Glutamatergic neuron (in vitro differentiated cells): ENCODE measurements around the gene NUP205. TPM values are rescaled to one million over a fixed set of nuclear protein-coding genes. Genes with fewer than 3 reads are reported as not detected.

Experiments used
- DNase-seq: peaks from one replicate; pipeline ENCODE4 v3.0.0; 2022
- H3K27ac Mint-ChIP-seq: one replicate; pipeline ENCODE4 v1.8.0; 2020; ENCODE audit warnings: mild to moderate bottlenecking, mixed read lengths, inconsistent platforms; ENCODE audit not compliant: unreplicated experiment
- H3K27me3 Mint-ChIP-seq: one replicate; pipeline ENCODE4 v1.8.0; 2020; ENCODE audit warnings: mild to moderate bottlenecking, moderate library complexity, mixed read lengths, inconsistent platforms; ENCODE audit not compliant: unreplicated experiment
- H3K36me3 Mint-ChIP-seq: one replicate; pipeline ENCODE4 v1.8.0; 2020; ENCODE audit warnings: mild to moderate bottlenecking, mixed read lengths, inconsistent platforms; ENCODE audit not compliant: unreplicated experiment
- H3K4me1 Mint-ChIP-seq: one replicate; pipeline ENCODE4 v1.8.0; 2020; ENCODE audit warnings: mild to moderate bottlenecking, low read depth, mixed read lengths, inconsistent platforms; ENCODE audit not compliant: unreplicated experiment
- H3K4me3 Mint-ChIP-seq: one replicate; pipeline ENCODE4 v1.8.0; 2020; ENCODE audit warnings: mild to moderate bottlenecking, mixed read lengths, inconsistent platforms; ENCODE audit not compliant: unreplicated experiment
- H3K9me3 Mint-ChIP-seq: one replicate; pipeline ENCODE4 v1.8.0; 2020; ENCODE audit warnings: mild to moderate bottlenecking, moderate library complexity, mixed read lengths, inconsistent platforms; ENCODE audit not compliant: unreplicated experiment
- CTCF ChIP-seq: fragments of 200-600 bp; sonication (generic); IDR thresholded peaks from one replicate; pipeline ENCODE4 v1.5.0; 2021; ENCODE audit not compliant: partially characterized antibody, unreplicated experiment
- total RNA-seq: library from RNA; stranded (reverse); fragmentation: NEBNext Ultra II Directional; extraction: Animal tissue kit (Norgen Biotek cat#: 25700); gene quantifications from one replicate; pipeline ENCODE4 v1.2.1, GENCODE V29; 2021; ENCODE audit not compliant: unreplicated experiment

The NUP205 gene
- total RNA-seq, 1 donor from 2014 or later = 56.5 TPM

- peak overlapping the region; percentile 81 for H3K4me3 Mint-ChIP-seq
- DNase-seq = no peak
- no peak for TF ChIP-seq CTCF
- peaks cover 3% of the 10 kb centered on the region for H3K4me1 Mint-ChIP-seq
- peaks cover 4% of the 10 kb centered on the region for H3K36me3 Mint-ChIP-seq
- H3K9me3 Mint-ChIP-seq = peaks cover 9% of the 10 kb centered on the region
- H3K27ac Mint-ChIP-seq = peak overlapping the region; percentile 83
- peaks cover 8% of the 10 kb centered on the region for H3K27me3 Mint-ChIP-seq
Measured at GRCh38 chr7:135662123-135662372, 104.3 kb downstream of the NUP205 start.

- Mint-ChIP-seq H3K4me1 (peaks cover 3% of the 10 kb centered on the region), H3K27me3 (peaks cover 8% of the 10 kb centered on the region), H3K27ac (peak within 1 kb of the TSS; percentile 94), H3K9me3 (peaks cover 9% of the 10 kb centered on the region), H3K36me3 (peaks cover 4% of the 10 kb centered on the region), H3K4me3 (peak within 1 kb of the TSS; percentile 99)
- TF ChIP-seq CTCF = peak; percentile 90
- peak; percentile 100 for DNase-seq
Measured at GRCh38 chr7:135662373-135663114, 104.8 kb downstream of the NUP205 start, which contains the start of gene STMP1. TSS of gene STMP1 (plus strand) at chr7:135662514.

- H3K27me3 Mint-ChIP-seq = peaks cover 6% of the 10 kb centered on the region
- H3K36me3 Mint-ChIP-seq = peaks cover 4% of the 10 kb centered on the region
- H3K4me1 Mint-ChIP-seq = peaks cover 5% of the 10 kb centered on the region
- no peak for TF ChIP-seq CTCF
- H3K27ac Mint-ChIP-seq = peak overlapping the region; percentile 28
- peaks cover 9% of the 10 kb centered on the region for H3K9me3 Mint-ChIP-seq
- no peak for DNase-seq
- peak overlapping the region; percentile 80 for H3K4me3 Mint-ChIP-seq
Measured at GRCh38 chr7:135664046-135664589, 106.4 kb downstream of the NUP205 start.

GRCh38 chr7:135665042-135665441 lies 107.3 kb downstream of the NUP205 start:
- no peak overlapping the region for H3K4me3 Mint-ChIP-seq
- no peak for TF ChIP-seq CTCF
- H3K9me3 Mint-ChIP-seq = peaks cover 9% of the 10 kb centered on the region
- no peak for DNase-seq
- peaks cover 7% of the 10 kb centered on the region for H3K4me1 Mint-ChIP-seq
- no peak overlapping the region for H3K27ac Mint-ChIP-seq
- peaks cover 4% of the 10 kb centered on the region for H3K36me3 Mint-ChIP-seq
- peaks cover 6% of the 10 kb centered on the region for H3K27me3 Mint-ChIP-seq

- H3K27me3 Mint-ChIP-seq = peaks cover 6% of the 10 kb centered on the region
- peak overlapping the region; percentile 43 for H3K27ac Mint-ChIP-seq
- H3K4me3 Mint-ChIP-seq = no peak overlapping the region
- DNase-seq = no peak
- H3K36me3 Mint-ChIP-seq = peaks cover 4% of the 10 kb centered on the region
- no peak for TF ChIP-seq CTCF
- H3K4me1 Mint-ChIP-seq = peaks cover 9% of the 10 kb centered on the region
- peaks cover 9% of the 10 kb centered on the region for H3K9me3 Mint-ChIP-seq
Measured at GRCh38 chr7:135666156-135666555, 108.4 kb downstream of the NUP205 start.
